ENCODE results near the gene PRR35.

PRR35 gene

DNA sequence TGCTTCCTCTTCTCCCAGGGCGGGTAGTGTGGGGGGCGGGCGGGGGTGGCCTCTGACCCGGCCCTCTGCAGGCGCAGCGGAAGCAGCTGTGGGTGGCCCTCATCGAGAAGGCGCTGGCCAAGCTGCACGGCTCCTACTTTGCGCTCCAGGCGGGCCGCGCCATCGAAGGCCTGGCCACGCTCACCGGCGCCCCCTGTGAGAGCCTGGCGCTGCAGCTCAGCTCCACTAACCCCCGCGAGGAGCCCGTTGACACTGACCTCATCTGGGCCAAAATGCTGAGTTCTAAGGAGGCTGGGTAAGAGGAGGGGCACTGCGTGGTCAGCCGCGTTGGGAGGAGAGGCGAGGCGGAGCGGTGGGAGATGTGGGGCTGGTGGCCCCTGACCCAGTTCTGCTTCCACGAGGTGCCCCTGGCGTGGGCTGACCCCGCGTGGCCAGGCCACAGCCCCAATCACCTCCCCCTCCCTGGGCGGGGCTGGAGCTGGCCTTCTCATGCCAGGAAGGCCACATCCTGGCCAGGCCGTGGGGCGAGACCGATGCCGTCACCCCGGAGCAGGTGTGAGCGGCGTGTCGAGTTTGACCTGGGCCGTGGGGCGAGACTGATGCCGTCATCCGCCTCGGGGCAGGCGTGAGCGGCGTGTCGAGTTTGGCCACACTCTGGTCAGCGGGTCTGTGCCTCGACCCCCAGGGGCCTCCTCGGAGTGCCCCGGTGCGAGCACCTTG lies 10.5 kb upstream of the PRR35 start:
- ATAC-seq (no peak), DNase-seq (no peak)

DNA sequence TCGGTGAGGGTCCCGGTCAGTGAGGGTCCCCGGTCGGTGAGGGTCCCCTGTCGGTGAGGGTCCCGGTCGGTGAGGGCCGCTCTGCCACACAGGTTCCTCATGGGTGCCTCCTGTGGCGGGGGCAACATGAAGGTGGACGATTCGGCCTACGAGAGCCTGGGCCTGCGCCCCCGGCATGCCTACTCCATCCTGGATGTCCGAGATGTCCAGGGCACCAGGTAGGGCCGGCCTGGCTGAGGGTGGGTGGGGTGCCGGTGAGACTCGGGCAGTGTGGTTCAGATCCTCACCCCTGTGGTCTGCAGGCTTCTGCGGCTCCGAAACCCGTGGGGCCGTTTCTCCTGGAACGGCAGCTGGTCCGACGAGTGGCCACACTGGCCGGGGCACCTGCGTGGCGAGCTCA lies 9.0 kb upstream of the PRR35 start:
- ATAC-seq, result no peak
- no peak for DNase-seq

DNA sequence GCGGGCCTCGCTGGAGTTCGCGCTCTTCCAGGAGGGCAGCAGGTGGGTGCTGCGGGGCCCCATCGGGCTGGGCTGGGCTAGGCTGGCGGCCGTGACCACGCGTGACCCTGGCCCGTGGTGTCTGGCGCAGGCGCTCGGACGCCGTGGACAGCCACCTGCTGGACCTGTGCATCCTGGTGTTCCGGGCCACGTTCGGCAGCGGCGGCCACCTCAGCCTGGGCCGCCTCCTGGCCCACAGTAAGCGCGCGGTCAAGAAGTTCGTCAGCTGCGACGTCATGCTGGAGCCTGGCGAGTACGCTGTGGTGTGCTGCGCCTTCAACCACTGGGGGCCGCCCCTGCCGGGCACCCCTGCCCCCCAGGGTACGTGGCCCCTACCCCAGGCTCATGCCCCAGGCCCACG lies 8.0 kb upstream of the PRR35 start:
- DNase-seq, result no peak
- ATAC-seq, result no peak

DNA sequence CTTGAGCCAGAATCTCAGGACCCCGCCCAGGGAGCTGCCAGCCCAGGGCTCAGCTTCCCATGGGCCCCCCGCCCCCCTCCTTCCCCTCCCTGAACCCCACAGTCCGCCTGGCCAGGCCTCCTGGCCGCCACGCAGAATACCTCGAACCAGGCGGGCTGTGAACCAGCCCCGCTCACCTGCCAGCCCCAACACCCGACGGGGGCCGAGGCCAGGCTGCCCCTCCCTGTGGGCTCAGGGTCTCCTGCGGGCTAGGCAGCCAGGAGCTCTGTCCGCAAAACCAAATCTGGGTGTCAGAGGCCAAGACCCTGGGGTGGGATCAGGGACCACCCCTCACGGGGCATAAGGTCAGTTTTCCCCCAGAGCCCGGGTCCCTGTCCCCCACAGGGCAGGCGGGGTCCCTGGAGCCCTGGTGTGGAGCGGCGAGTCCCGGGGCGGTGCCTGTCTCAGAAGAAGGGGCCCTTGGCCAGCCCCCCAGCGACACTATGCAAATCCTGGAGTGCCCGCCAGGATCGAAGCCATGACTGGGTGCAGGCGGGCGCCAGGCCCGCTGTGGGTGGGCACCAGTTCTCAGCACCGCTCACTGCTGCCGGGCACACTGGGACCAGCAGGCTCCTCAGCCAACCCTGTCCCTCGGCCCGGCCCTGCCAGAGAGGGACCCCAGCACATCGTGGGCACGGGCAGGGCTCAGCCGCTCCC lies 6.4 kb upstream of the PRR35 start:
- no peak for DNase-seq
- no peak for ATAC-seq

DNA sequence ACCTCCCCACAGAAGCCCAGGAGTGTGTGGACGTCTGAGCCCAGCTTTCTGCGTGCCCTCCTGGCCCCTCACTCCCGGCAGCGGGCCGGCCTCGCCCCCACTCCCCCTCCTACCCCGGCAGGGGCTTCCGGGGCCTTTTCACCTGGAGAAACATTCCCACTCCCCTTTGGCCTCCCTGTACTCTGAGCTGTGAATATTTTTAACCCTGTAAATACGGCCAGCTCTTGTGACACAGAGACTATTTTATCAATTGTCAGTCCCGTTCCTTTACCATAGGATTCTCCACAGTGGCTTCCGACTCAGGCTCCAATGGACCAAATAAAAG lies 5.9 kb upstream of the PRR35 start:
- ATAC-seq, result no peak
- no peak for DNase-seq

DNA sequence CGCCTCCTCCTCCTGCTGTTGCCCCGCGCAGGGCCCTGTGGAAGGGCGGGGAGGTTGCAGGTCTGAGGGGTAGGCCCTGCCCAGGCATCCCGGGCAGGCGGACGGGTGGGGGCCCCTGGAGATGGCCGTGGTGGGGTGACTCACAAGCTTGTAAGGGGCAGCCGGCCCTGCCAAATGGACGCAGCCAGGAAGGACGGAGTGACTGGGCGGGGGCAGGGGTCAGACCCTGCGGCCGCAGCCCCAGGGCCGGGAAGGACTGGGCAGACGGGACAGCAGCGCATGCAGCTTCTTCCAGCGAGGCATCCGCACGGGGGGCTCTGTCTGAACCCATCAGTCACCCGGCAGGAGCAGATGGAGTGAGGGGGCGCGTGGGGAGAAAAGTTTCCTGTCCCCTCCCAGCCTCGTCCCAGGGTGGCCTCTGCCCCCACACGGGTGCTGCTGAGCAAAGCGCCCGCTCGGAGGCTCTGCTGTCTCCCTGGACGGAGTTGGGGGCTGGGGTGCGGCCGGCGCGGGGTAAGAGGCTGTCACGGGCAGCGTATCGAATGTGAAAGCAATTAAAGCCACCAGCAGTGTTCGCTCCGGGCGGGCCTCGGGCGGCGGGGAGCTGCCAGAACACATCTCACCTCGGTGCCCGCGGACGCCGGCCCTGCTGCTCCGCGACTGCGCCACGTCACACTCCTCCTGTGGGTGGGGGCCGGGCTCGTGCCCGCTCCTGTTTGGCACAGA lies 5.4 kb upstream of the PRR35 start:
- no peak for ATAC-seq
- no peak for DNase-seq

DNA sequence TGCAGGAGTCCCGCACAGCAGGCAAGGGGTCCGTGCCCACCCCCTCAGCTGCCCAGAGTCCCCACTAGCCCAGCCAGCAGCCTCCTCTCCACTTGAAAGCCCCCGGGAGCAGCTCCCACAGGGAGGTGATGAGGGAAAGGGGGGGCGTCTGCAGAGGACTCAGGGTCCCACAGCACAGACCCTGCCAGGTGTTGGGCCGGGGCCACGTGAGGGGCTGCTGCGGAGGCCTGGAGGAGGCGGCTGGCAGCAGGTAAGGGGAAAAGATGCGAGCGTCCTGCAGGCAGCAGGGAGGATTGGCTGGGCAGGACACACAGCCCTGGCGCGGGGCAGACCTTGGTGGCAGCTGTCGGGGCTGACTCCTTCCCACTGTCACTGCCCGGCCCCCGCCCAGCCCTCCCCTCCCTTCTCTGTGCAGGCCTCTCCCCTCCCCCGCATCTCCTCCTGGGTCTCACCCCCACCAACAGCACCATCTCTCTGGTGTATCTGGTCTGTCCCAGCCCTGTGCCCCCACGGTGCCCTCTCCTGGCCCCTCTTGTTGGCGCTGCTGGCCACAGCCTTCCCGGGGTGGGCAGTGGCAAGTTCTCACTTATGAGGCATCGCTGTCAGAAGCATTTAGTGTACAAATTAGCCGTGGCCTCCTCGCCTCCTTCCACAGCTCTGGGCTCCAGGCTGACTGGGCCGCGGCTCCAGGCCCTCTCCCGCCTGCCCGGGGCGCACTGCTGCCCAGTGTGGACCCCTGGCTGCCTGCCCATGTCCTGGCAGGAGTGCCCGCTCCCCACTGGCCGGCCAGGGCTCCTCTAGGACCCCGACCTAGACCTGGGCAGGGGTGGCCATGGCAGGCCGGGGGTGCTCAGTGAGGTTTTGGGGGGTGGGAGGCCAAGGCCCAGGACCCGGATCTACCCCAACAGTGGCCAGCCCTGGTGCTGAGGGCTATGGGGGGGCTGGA lies 4.4 kb upstream of the PRR35 start:
- ATAC-seq, result no peak
- no peak for DNase-seq

DNA sequence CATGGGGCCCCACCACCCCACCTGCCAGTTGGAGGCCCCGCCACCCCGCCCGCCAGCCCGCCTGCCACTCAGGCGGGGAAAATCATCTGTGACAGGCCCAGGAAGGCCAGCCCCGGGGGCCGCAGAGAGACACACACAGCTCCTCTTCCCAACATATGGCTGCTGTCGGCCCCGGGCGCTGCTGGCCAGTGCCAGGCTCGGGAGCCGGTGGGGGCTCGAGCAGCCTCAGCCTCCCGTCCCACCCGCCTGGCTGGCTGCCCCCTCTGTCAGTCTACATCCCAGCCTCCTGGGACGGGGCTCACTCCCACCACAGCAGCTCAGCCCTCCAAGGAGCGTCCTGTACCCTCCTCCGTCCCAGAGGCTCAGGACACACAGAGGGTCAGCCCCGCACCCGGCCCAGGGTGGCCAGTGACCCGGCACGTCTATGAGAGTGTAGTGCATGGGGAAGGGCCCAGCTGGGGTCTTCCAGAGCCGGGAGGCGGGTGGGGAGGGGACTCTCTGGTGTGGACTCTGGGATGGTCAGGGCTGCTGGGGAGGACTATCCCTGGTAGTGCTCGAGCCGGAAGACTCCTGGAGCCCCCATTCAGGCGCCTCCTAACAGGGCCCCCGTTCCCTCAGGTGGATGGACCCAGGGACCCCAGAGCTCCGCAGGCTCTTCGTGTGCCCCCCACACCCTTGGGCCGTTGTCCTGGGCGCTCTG lies 3.6 kb upstream of the PRR35 start:
- ATAC-seq (no peak), DNase-seq (no peak)

DNA sequence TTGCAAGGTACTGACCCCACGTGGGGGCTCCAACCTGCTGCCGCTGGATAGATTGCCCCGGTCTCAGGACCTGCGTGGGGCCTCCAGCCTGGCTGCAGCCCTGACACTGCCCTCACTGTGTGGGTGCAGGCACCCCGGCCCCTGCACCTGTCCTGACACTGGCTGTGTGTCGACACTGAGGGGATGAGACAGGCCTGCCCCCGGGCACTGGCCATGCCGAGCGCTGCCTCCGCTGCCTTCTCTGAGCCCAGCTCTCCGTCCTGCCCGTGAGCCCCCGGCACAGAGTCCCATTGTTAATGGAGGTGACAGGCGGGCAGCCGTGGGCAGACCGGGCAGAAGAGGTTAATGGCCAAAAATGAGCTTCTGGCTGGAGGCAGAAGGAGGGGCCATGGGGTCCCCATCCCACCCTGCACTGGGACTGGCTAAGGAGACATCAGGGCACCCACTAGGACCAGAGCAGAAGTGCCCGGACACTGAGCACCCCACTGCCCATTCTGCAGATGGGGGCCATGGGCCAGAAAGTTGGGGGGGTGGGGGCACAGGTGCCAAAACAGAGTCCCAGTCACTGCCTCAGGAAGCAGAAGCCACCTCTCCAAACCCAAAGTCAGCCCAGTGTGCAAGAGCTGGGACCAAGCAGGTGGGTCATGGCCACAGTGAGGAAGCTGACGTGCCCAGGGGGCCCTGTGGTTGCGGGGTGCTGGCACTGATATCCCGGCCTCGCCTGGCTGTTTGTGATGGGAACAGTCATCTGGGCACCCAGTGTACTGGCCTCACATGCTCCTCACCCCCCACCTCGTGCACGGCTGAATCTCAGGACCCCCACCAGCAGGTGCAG lies 2.5 kb upstream of the PRR35 start:
- DNase-seq, result no peak
- no peak for ATAC-seq

DNA sequence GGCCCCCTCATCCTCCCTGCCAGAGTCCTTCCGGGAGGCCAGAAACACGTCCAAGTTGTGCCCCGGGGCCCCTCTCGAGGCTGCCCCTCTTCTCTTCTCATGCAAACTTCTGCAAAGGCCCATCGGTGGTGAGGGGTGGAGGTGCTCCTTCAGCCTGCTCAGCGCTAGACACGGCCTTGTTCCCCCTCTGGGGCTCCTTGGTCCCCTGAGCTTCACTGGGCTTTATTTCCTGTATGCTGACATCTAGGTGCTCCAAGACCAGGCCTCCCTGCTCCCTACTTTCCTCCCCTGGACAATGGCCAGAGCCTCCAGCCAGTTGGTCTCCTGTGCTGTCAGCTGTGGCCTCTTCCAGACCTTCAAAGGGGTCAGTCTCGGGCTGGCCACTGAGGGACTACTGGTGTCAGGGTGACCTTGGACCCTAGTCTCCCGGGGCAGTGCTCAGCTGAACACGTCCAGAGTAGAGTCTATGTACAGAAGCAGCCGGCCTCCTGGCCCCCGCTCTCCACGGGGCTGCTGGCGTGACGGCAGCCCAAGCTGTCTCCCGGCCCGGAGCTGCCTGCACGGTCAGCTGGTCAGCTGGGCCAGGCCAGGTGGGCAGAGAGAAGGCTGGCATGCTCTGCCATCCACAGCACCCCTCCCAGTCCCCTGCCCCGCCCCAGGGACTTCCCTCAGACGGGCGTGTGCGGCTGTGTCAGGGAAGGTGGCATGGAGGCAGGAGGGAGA lies 1.7 kb upstream of the PRR35 start:
- DNase-seq (no peak), ATAC-seq (no peak)

DNA sequence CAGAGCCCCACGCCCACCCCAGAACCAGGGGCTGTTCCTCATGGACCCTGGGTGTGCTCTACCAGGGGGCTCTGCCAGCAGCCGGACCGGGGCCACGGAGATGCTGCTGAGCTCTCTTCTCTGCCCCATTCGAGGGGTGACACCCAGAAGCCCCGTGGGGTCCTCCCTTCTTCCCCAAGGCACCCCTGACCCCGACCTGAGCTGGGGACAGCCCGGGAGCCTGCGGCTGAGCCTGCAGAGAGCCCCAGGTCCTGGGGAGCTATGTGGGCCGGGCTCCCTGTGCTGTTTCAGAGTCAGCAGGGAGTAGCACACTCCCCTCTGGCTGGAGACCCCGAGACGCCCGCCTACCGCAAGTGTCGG lies 1.2 kb upstream of the PRR35 start:
- DNase-seq (no peak), ATAC-seq (no peak)

DNA sequence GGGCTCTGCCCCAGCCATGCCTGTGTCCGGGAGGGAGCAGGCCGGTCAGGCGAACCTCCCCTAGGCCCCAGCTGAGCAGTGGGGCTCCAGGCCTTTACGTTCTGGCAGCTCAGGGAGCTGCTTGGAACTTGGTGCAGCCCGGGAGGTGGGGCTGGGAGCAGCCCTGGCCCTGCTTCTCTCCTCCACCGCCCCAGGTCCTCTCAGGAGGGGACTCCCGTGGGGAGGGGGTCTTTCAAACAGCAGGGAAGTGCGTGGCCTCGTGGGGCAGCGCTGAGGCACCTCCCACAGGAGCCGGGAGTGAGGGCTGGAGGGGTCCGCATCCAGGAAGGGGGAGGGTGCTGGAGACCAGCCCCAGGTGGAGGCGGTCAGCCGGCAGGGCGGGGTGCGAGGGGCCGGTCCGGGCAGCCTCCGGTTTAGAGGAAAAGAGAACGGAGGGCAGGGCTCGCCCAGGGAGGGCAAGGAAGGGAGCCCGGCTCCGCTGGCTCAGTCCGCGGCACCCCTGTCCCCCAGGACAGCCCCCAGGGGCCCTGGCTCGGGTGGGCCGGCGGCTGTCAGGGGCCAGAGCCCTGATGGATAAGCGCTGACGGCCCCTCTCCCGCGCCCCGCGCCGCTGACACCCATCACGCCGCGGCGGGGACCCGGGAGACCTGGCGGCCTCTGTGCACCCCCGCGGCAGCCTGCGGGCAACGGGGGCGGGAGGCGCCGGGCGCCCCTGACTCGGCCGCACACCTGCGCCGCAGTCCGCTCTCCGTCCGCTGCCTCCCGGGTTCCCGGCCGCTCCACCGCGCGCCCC lies 587 bp upstream of the PRR35 start:
- DNase-seq (no peak), ATAC-seq (no peak)

DNA sequence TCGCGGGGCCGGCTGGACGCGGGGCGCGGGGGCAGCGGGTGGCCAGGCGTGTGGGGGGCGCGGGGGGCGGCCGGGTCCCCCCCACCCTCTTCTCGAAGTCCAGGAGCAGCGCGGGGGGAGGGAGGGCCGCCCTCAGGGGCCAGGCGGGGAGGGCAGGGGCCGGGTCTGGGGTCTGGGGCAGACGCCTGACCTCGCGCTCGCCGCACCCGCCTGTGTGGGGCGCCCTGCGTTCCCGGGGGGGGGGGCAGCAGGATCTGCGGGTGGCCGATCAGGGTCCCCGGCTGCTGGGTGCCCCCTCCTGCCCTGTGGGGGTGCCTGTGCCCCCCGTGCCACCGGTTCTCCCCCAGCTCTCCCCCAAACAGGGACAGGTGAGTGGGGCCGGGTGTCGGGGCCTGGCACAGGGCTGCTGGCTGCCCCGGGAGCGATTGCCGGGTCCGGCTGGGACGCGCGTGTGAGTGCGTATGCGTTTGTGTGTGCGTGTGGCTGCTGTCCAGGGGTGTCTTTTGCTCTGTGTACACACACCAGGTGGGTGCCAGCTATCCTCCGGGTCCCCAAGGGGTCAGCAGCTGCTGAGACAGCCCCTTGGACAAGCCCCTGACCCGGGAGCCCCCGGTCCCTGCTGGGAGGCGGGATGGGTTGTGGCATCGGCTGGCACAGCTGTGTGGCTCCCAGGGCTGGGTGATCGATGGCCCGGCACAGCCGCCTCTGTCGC lies 663 bp downstream of the PRR35 start:
- DNase-seq (no peak), ATAC-seq (no peak)

DNA sequence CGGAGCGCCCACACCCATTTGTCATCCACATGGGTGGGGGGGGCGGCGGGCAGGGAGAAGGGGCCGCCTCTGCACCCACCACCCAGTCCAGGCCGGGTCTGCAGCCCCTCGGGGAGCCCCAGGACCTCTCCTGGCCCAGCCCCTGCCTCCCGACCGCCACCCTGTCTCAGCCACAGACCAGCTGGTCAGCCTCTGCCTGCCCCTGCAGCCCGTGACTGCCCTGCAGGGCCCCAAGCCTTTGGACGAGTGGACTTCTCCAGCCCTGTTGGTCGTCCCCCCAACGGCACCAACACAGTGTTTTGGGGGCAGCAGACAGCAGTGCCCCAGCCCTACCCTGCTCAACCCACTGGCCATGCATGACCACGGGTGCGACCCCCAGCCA lies 1.2 kb downstream of the PRR35 start:
- ATAC-seq, result no peak
- DNase-seq, result no peak

DNA sequence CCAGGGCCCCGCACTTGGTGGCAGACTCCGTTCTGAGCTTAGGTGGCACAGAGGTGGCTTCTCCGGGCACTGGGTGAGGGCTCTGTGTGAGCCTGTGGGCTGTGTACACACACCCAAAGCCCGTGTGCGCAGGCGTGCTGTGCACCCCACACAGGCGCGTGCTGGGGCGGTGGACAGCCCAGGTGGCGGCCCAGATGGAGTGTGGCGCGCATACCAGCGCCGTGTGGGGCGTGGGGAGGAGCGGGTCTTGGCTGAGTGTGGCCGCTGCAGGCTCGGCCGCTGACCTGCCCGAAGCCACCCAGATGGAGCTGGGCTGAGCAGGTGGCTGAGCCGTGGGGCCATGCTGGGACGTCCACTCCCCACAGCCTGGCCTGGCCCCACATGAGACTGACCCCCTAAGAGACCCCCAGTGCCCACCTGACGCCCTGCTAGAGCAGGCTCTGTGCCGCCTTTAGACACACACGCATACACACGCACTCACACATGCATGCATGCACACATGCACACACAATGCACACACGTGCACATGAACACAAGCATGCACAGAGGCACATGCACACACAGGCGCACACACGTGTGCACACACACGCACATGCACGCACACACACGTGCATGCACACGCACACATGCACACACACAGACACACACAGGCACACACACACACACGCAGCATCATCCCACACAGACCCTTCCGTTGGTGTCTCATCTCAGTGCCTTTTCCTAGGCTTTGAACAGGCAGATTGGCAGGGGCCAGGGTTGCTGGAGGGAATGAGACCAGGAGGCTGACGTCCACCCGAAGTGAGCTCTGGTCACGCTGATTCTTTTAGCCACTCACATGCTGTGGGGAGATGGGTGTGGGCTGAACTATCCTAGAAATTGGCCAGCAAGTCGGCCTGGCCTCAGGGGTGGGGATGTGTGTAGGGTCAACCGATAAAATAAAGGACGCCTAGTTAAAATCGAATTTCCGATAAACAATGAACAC lies 2.1 kb downstream of the PRR35 start:
- ATAC-seq (no peak), DNase-seq (no peak)

DNA sequence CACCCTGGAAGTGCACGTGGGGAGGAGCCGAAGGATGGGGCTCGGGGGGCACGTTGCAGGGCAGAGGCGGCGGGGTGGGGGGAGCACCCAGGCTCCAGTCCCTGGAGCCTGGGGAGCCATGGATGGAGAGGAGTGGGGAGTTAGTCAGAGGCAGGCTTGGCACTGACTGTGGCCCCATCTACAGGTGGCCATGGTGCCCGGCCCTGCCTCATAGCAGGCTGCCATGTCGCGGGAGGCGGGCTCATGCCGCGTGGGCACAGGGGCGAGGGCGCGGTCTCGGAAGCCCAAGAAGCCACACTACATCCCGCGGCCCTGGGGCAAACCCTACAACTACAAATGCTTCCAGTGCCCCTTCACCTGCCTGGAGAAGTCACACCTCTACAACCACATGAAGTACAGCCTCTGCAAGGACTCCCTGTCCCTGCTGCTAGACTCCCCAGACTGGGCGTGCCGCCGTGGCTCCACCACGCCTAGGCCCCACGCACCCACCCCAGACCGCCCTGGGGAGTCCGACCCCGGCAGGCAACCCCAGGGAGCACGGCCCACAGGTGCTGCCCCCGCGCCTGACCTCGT lies 3.0 kb downstream of the PRR35 start:
- no peak for DNase-seq
- no peak for ATAC-seq

DNA sequence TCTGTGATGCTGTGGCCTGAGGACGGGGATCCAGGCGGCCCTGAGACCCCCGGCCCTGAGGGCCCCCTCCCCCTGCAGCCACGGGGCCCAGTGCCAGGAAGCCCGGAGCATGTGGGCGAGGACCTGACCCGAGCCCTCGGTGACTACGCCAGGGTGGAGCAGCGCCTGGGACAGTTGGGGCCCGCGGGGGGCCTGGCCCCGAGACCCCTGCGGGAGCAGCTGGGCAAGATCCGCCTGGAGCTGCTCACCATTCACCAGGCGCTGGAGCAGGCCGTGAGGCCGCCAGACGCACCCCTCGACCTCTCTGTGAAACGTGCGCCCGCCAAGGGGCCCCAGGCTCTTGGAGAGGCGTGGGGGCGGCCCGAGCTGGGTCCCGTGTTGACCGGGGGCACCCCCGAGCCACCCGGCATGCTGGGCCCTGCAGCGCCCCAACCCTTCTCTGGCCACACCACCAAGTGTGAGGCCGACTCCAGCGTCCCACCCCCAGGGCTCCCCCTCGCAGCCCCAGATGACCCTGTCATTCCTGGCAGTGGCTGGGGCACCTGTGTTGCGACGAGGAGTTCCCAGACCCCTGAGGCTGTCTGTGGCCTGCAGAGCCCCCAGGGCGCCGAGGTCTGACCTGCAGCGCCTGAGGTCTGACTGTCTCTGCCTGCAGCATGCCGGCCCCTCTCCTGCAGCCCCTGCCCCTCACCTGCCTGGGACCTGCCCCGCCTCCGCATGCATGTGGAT lies 4.7 kb downstream of the PRR35 start:
- ATAC-seq (no peak), DNase-seq (no peak)
